ENCODE data around the gene ENAH.

- no peak for TF ChIP-seq CTCF (IDR thresholded peaks at IDR 0.05; ENCODE audit: low read length)
- no peak for TF ChIP-seq EZH2 (optimal IDR thresholded peaks at IDR 0.05; ENCODE audit: low read depth, low read length)
Measured at GRCh38 chr1:225467193-225468020, 185.5 kb downstream of the ENAH start.
